Hepatocyte (in vitro differentiated cells): ENCODE measurements around the gene NMNAT3. TPM values are rescaled to one million over a fixed set of nuclear protein-coding genes. Genes with fewer than 3 reads are reported as not detected.
A peak's percentile ranks its signal among the peaks of the same experiment; 100 is the strongest.

ENCODE experiments used
- DNase-seq: peaks from one replicate; pipeline ENCODE4 v3.0.0-alpha.2; 2016; ENCODE audit warnings: low spot score
- H2AFZ ChIP-seq: fragments of 200-600 bp; sonication (generic); 2 replicates; pipeline ENCODE4 v1.6.0; 2016; ENCODE audit warnings: antibody characterized with exemption, mild to moderate bottlenecking
- H3K27ac ChIP-seq: fragments of 200-600 bp; sonication (generic); 2 replicates; pipeline ENCODE4 v1.5.1; 2016; ENCODE audit warnings: mild to moderate bottlenecking
- H3K27me3 ChIP-seq: fragments of 200-600 bp; sonication (generic); 2 replicates; pipeline ENCODE4 v1.6.1; 2016
- H3K36me3 ChIP-seq: fragments of 200-600 bp; sonication (generic); replicated peaks from 2 replicates; pipeline ENCODE4 v1.5.1; 2016; ENCODE audit warnings: low read depth; ENCODE audit not compliant: insufficient read depth
- H3K4me1 ChIP-seq: fragments of 200-600 bp; sonication (generic); 2 replicates; pipeline ENCODE4 v1.5.1; 2016; ENCODE audit warnings: mild to moderate bottlenecking, moderate library complexity; ENCODE audit not compliant: insufficient read depth
- H3K4me2 ChIP-seq: fragments of 200-600 bp; sonication (generic); 2 replicates; pipeline ENCODE4 v1.6.0; 2016
- H3K4me3 ChIP-seq: fragments of 200-600 bp; sonication (generic); 2 replicates; pipeline ENCODE4 v1.5.1; 2016; ENCODE audit warnings: mild to moderate bottlenecking
- H3K79me2 ChIP-seq: fragments of 200-600 bp; sonication (generic); 2 replicates; pipeline ENCODE4 v1.6.0; 2017; ENCODE audit warnings: mild to moderate bottlenecking
- H3K9me2 ChIP-seq: fragments of 200-600 bp; sonication (generic); replicated peaks from 2 replicates; pipeline ENCODE4 v1.6.0; 2017; ENCODE audit warnings: mild to moderate bottlenecking; ENCODE audit not compliant: insufficient read depth
- H3K9me3 ChIP-seq: fragments of 200-600 bp; sonication (generic); 2 replicates; pipeline ENCODE4 v1.5.1; 2016; ENCODE audit warnings: low read depth, mild to moderate bottlenecking
- H4K20me1 ChIP-seq: fragments of 200-600 bp; sonication (generic); 2 replicates; pipeline ENCODE4 v1.6.0; 2016; ENCODE audit warnings: mild to moderate bottlenecking; ENCODE audit not compliant: insufficient read depth, poor library complexity, severe bottlenecking
- CTCF ChIP-seq: fragments of 200-600 bp; sonication (generic); IDR thresholded peaks from 2 replicates; pipeline ENCODE4 v1.5.1; 2016; ENCODE audit warnings: antibody characterized with exemption, mild to moderate bottlenecking; ENCODE audit not compliant: poor library complexity
- EZH2 ChIP-seq: fragments of 200-600 bp; sonication (generic); IDR thresholded peaks from 2 replicates; pipeline ENCODE4 v1.6.1; 2016; ENCODE audit warnings: antibody characterized with exemption, mild to moderate bottlenecking, borderline replicate concordance
- EZH2phosphoT487 ChIP-seq: fragments of 200-600 bp; sonication (generic); IDR thresholded peaks from one replicate; pipeline ENCODE4 v1.6.1; 2018; ENCODE audit warnings: antibody characterized with exemption, mild to moderate bottlenecking, low read depth, moderate library complexity; ENCODE audit not compliant: unreplicated experiment, severe bottlenecking
- WGBS: methylation state at CpG from one replicate; pipeline ENCODE4 v1.1.6; 2016; ENCODE audit warnings: low lambda C conversion rate; ENCODE audit errors: missing lambda C conversion rate; 5-methylcytosine and 5-hydroxymethylcytosine counted together
- polyA plus RNA-seq: library from polyadenylated mRNA; unstranded; fragments of >200 nt; fragmentation: Nextera tagmentation; extraction: Ambion mirVana; gene quantifications from 2 replicates; pipeline ENCODE4 v1.2.1, GENCODE V29; 2016
- total RNA-seq: library from RNA; depleted of rRNA; stranded (reverse); fragments of >200 nt; gene quantifications from 2 replicates; pipeline ENCODE4 v1.2.3, GENCODE V29; 2014

NMNAT3 gene
- total and polyA plus RNA-seq, 2 experiments from 2014 or later = 4.7 to 8.3 TPM

- H3K4me3 ChIP-seq = no peak overlapping the region
- H2AFZ ChIP-seq = no peak overlapping the region
- no peaks in the 10 kb centered on the region for H3K27me3 ChIP-seq
- H3K4me2 ChIP-seq = no peak overlapping the region
- no peak for TF ChIP-seq EZH2
- TF ChIP-seq CTCF = no peak
- no peak for TF ChIP-seq EZH2phosphoT487
- no peaks in the 10 kb centered on the region for H3K36me3 ChIP-seq
- no peak for DNase-seq
- no peaks in the 10 kb centered on the region for H3K79me2 ChIP-seq
- H3K27ac ChIP-seq = no peak overlapping the region
- no peaks in the 10 kb centered on the region for H4K20me1 ChIP-seq
- no peaks in the 10 kb centered on the region for H3K9me3 ChIP-seq
- WGBS = 42% methylated on average over 2 of the region's 2 CpGs
- no peaks in the 10 kb centered on the region for H3K4me1 ChIP-seq
- H3K9me2 ChIP-seq = no peaks in the 10 kb centered on the region
Measured at GRCh38 chr3:139522421-139522820, 155.4 kb downstream of the NMNAT3 start.

GRCh38 chr3:139521816-139522215 lies 156.0 kb downstream of the NMNAT3 start:
- no peak for DNase-seq
- H3K9me3 ChIP-seq = no peaks in the 10 kb centered on the region
- H4K20me1 ChIP-seq = no peaks in the 10 kb centered on the region
- H3K36me3 ChIP-seq = no peaks in the 10 kb centered on the region
- H3K79me2 ChIP-seq = no peaks in the 10 kb centered on the region
- no peaks in the 10 kb centered on the region for H3K4me1 ChIP-seq
- no peak for TF ChIP-seq EZH2
- no peak for TF ChIP-seq EZH2phosphoT487
- TF ChIP-seq CTCF = no peak
- no peak overlapping the region for H3K4me3 ChIP-seq
- WGBS = 71% methylated on average over 1 of the region's 1 CpG
- no peak overlapping the region for H2AFZ ChIP-seq
- no peak overlapping the region for H3K4me2 ChIP-seq
- no peaks in the 10 kb centered on the region for H3K27me3 ChIP-seq
- H3K27ac ChIP-seq = no peak overlapping the region
- H3K9me2 ChIP-seq = no peaks in the 10 kb centered on the region

GRCh38 chr3:139521144-139521543 lies 156.6 kb downstream of the NMNAT3 start:
- TF ChIP-seq EZH2 (no peak), EZH2phosphoT487 (no peak), CTCF (no peak)
- Histone ChIP-seq H3K36me3 (no peaks in the 10 kb centered on the region), H3K27me3 (no peaks in the 10 kb centered on the region), H3K79me2 (no peaks in the 10 kb centered on the region), H3K9me2 (no peaks in the 10 kb centered on the region), H3K27ac (no peak overlapping the region), H3K9me3 (no peaks in the 10 kb centered on the region), H4K20me1 (no peaks in the 10 kb centered on the region), H3K4me2 (no peak overlapping the region), H3K4me3 (no peak overlapping the region), H3K4me1 (no peaks in the 10 kb centered on the region), H2AFZ (no peak overlapping the region)
- 86% methylated on average over 3 of the region's 3 CpGs for WGBS
- DNase-seq = no peak

- no peaks in the 10 kb centered on the region for H3K9me3 ChIP-seq
- H2AFZ ChIP-seq = no peak overlapping the region
- no peak overlapping the region for H3K27ac ChIP-seq
- H3K4me1 ChIP-seq = no peaks in the 10 kb centered on the region
- H3K79me2 ChIP-seq = no peaks in the 10 kb centered on the region
- 91% methylated on average over 7 of the region's 7 CpGs for WGBS
- peak; percentile 44 for DNase-seq
- no peak for TF ChIP-seq EZH2
- no peak for TF ChIP-seq EZH2phosphoT487
- peak; percentile 32 for TF ChIP-seq CTCF
- no peaks in the 10 kb centered on the region for H3K36me3 ChIP-seq
- no peaks in the 10 kb centered on the region for H3K27me3 ChIP-seq
- no peaks in the 10 kb centered on the region for H3K9me2 ChIP-seq
- no peak overlapping the region for H3K4me2 ChIP-seq
- no peaks in the 10 kb centered on the region for H4K20me1 ChIP-seq
- no peak overlapping the region for H3K4me3 ChIP-seq
Measured at GRCh38 chr3:139519998-139520737, 157.6 kb downstream of the NMNAT3 start.
